WERI-Rb-1 (cell line): Measurements from ENCODE around the gene RAD51B.
A peak's percentile ranks its signal among the peaks of the same experiment; 100 is the strongest.

Experiments
- DNase-seq: peaks from one replicate; pipeline ENCODE4 v3.0.0-alpha.2; 2020
- H3K27ac ChIP-seq: fragments of 250-450 bp; sonication (Bioruptor Pico); 2 replicates; pipeline ENCODE4 v1.5.1; 2020; ENCODE audit warnings: mild to moderate bottlenecking, moderate library complexity
- H3K27me3 ChIP-seq: fragments of 250-450 bp; sonication (Bioruptor Pico); 2 replicates; pipeline ENCODE4 v1.5.1; 2021; ENCODE audit warnings: mild to moderate bottlenecking, low read depth, moderate library complexity; ENCODE audit not compliant: insufficient read depth, severe bottlenecking
- H3K36me3 ChIP-seq: fragments of 250-450 bp; sonication (Bioruptor Pico); 2 replicates; pipeline ENCODE4 v1.5.1; 2020; ENCODE audit warnings: mild to moderate bottlenecking, moderate library complexity
- H3K4me3 ChIP-seq: 2 replicates; pipeline ENCODE4 v1.5.1; 2011; ENCODE audit warnings: low read depth, mild to moderate bottlenecking, control low read depth, low read length
- H3K9me3 ChIP-seq: fragments of 250-450 bp; sonication (Bioruptor Pico); 2 replicates; pipeline ENCODE4 v1.5.1; 2021; ENCODE audit warnings: mild to moderate bottlenecking, moderate library complexity; ENCODE audit not compliant: severe bottlenecking
- CTCF ChIP-seq: IDR thresholded peaks from 2 replicates; pipeline ENCODE4 v1.5.1; 2011; ENCODE audit warnings: low read depth, mild to moderate bottlenecking, control low read depth, inconsistent platforms, low read length

RAD51B gene

DNA sequence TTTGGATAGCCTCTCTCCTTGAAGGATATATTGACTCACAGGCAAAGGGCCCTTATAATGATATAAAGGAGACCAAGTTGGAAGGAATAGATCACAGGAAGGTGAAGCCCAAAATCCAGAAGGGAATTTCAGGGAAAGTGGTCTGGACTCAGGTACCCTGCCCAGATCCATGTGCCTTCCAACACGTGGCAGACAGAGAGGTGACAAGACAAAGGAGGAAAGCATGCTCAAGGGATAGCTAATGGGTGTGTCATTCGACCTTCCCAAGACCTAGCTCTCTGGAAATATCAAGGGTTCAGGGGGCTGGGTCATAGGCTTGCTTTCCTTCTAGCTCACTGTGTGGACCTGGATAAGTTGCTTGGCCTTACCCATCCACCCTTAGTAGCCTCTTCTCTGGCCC lies 759.0 kb downstream of the RAD51B start:
- H3K27me3 ChIP-seq: no peaks in the 10 kb centered on the region
- no peak overlapping the region for H3K27ac ChIP-seq
- H3K36me3 ChIP-seq: no peaks in the 10 kb centered on the region
- H3K9me3 ChIP-seq: peaks cover 2% of the 10 kb centered on the region
- no peak for DNase-seq
- no peak overlapping the region for H3K4me3 ChIP-seq
- no peak for TF ChIP-seq CTCF

DNA sequence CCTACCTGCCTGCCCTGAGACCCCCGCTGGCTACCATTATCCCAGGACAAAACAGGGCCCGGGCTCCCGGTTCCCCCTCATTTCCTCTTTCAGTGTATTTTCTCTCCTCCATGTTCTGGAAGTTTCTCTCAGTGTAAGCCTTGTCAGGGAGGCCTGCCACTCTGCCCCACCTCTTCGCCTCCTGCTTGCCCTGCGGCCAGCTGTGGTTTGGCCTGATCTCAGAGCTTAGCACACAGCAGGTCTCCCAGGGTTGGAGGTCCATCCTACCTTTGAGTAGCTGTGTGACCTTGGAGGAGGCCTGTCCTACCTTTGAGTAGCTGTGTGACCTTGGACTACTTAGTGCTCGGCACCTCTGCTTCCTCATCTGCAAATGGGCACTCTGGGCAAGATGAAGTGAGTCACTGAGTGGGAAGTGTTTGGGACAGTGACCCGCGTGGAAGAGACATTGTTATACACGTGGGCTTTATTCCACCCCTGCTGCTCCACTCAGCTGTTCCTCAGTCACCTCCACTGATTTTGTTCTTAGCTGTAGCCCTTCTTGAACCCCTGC lies 760.6 kb downstream of the RAD51B start:
- no peak for TF ChIP-seq CTCF
- peaks cover 2% of the 10 kb centered on the region for H3K9me3 ChIP-seq

DNA sequence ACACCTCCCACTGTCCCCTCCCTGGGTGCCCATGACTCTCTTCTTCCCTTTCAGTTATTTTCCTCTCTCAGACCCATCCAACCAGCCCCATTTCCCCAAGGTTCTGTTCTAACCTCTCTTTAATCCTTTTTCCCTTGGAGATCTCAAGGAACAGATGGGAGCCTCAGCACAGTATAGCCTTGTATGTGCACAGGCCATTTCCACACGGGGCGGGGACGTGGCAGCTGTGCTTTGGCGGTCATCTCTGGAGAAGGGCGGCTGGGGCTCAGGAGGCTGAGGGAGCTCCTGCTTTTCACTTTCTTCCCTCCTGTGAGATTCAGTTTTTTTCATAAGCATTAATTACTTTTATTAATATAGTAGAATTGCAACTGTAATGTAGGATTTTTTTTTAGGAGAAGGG lies 761.1 kb downstream of the RAD51B start:
- no peak for TF ChIP-seq CTCF
- Histone ChIP-seq H3K27ac (peak overlapping the region; percentile 76), H3K4me3 (no peak overlapping the region), H3K36me3 (no peaks in the 10 kb centered on the region), H3K27me3 (no peaks in the 10 kb centered on the region), H3K9me3 (peaks cover 2% of the 10 kb centered on the region)
- peak; percentile 93 for DNase-seq

More for the DNA sequence above, 760.6 kb downstream of the RAD51B start:
- DNase-seq: peak; percentile 19
- Histone ChIP-seq H3K36me3 (no peaks in the 10 kb centered on the region), H3K27ac (peak overlapping the region; percentile 76), H3K4me3 (no peak overlapping the region), H3K27me3 (no peaks in the 10 kb centered on the region)

- H3K36me3 ChIP-seq: no peaks in the 10 kb centered on the region
- no peak overlapping the region; the same call in 1 of the 2 replicates for H3K27ac ChIP-seq
- H3K27me3 ChIP-seq: no peaks in the 10 kb centered on the region
- H3K9me3 ChIP-seq: peaks cover 2% of the 10 kb centered on the region
- DNase-seq: peak; percentile 48
- TF ChIP-seq CTCF: no peak
- no peak overlapping the region for H3K4me3 ChIP-seq
Observed at GRCh38 chr14:68583548-68584280, 764.1 kb downstream of the RAD51B start.

DNA sequence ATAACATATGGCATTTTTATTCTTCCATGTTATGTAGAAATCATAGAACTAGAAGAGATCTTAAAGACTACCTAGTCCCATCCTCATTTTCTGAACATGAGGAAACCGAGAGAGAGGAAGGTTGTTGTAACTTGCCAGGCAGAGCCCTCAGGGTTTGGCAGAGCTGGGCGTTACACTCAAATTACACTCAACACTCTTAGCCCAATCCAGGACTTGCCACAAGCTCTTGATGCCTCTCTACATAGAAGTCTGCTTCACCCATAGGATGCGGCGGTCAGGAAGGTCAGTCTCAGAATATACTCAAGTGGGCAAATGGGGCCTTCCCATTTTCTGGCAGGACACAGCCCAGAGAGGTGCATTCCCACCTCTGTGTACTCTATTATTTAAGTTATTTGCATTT lies 765.2 kb downstream of the RAD51B start:
- Histone ChIP-seq H3K27ac (no peak overlapping the region), H3K4me3 (no peak overlapping the region), H3K36me3 (no peaks in the 10 kb centered on the region; the same call in 1 of the 2 replicates), H3K27me3 (no peaks in the 10 kb centered on the region), H3K9me3 (peaks cover 2% of the 10 kb centered on the region)
- no peak for DNase-seq
- TF ChIP-seq CTCF: no peak
